CD4-positive, alpha-beta T cell treated with Interleukin-1 beta for 1 hour (primary cell): Measurements from ENCODE around the gene FRYL.
"Not testable (repeated sequence)": the region's sequence is repeated elsewhere in the genome, so short reads cannot be mapped to it uniquely, and the experiment has no call there.

Experiments used
- DNase-seq, 2 donors: peaks; one replicate each; pipeline ENCODE4 v3.0.0-alpha.2; 2020 to 2022

The FRYL gene

GRCh38 chr4:48745223-48745622 lies 34.9 kb downstream of the FRYL start:
- not testable (repeated sequence) for DNase-seq

- no peak for DNase-seq
Measured at GRCh38 chr4:48742412-48742811, 37.7 kb downstream of the FRYL start.

- no peak for DNase-seq
Measured at GRCh38 chr4:48739560-48740019, 40.5 kb downstream of the FRYL start.

- DNase-seq = no peak
Measured at GRCh38 chr4:48738856-48739255, 41.2 kb downstream of the FRYL start.

- DNase-seq = peak in 1 of 2 donors; percentile 30
Measured at GRCh38 chr4:48728906-48729496, 51.1 kb downstream of the FRYL start.

GRCh38 chr4:48727666-48728459 lies 52.2 kb downstream of the FRYL start:
- DNase-seq = no peak

- no peak for DNase-seq
Measured at GRCh38 chr4:48725414-48725813, 54.7 kb downstream of the FRYL start.

- no peak for DNase-seq
Measured at GRCh38 chr4:48722509-48723446, 57.3 kb downstream of the FRYL start.

- no peak for DNase-seq
Measured at GRCh38 chr4:48720459-48720858, 59.6 kb downstream of the FRYL start.

- no peak for DNase-seq
Measured at GRCh38 chr4:48718818-48719465, 61.1 kb downstream of the FRYL start.

- not testable (repeated sequence) for DNase-seq
Measured at GRCh38 chr4:48716285-48716684, 63.8 kb downstream of the FRYL start.

GRCh38 chr4:48710446-48711209 lies 69.5 kb downstream of the FRYL start:
- no peak for DNase-seq

GRCh38 chr4:48709901-48710300 lies 70.2 kb downstream of the FRYL start:
- DNase-seq = no peak

- DNase-seq = no peak
Measured at GRCh38 chr4:48708610-48709009, 71.5 kb downstream of the FRYL start.

GRCh38 chr4:48706736-48707135 lies 73.3 kb downstream of the FRYL start:
- no peak for DNase-seq

- no peak for DNase-seq
Measured at GRCh38 chr4:48705609-48706008, 74.5 kb downstream of the FRYL start.

- DNase-seq = no peak
Measured at GRCh38 chr4:48704091-48704802, 75.8 kb downstream of the FRYL start.

GRCh38 chr4:48699475-48699874 lies 80.6 kb downstream of the FRYL start:
- DNase-seq = no peak

- no peak for DNase-seq
Measured at GRCh38 chr4:48698029-48698971, 81.8 kb downstream of the FRYL start.

- DNase-seq = not testable (repeated sequence)
Measured at GRCh38 chr4:48697516-48697915, 82.6 kb downstream of the FRYL start.
